ENCODE measurements around the gene DPYSL4. TPM values are rescaled to one million over a fixed set of nuclear protein-coding genes. Genes with fewer than 3 reads are reported as not detected.

Gene DPYSL4
- total and polyA plus RNA-seq, 2 of the 4 experiments (the other 2 are of a cell fraction) = 8.1 to 30.5 TPM

DNA sequence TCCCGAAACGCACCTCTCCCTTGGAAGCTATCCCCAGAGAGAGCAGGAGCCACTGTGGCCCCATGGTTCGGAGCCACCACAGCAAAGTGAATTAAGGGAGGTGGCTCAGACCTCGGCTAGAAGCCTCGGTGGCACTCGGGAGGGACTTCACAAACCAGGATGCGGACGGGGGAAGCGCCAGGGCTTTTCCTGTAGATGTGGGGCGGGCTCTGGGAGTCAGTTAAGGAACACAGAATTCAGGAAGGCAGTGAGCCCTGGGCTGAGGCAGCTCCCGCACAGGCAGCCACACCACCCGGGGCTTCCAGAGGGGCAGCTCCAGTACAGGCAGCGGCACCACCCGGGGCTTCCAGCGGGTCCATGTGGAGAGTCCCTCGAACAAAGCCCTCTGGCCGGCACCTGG is 42.7 kb upstream of the DPYSL4 start:
- WGBS, 2 experiments (ENCODE audit: extremely low coverage in 2 of 2, insufficient read length in 1 of 2) = 82% methylated on average over 8 of the region's 17 CpGs; no CpG with 5 or more reads in 1 of the 2 experiments

More for the DNA sequence above, 42.7 kb upstream of the DPYSL4 start:
- Histone ChIP-seq H3K23ac (ENCODE audit: low read depth, low read length) (no peak overlapping the region), H3K4me2 (ENCODE audit: low read depth, low read length) (no peak overlapping the region), H2BK120ac (ENCODE audit: low read depth, low read length) (no peak overlapping the region), H4K20me1 (ENCODE audit: insufficient read depth, low read length) (no peaks in the 10 kb centered on the region; the same call in 1 of the 2 replicates), H3K4ac (ENCODE audit: low read depth, low read length) (no peak overlapping the region), H2BK20ac (ENCODE audit: low read depth, low read length) (no peak overlapping the region), H3K36me3 (ENCODE audit: control insufficient read depth, insufficient read depth, low read length) (no peaks in the 10 kb centered on the region), H3K27me3 (ENCODE audit: control insufficient read depth, insufficient read depth, low read length) (peaks cover 6% of the 10 kb centered on the region; the same call in 1 of the 2 replicates), H3K14ac (replicated peaks; ENCODE audit: low read depth, low read length) (no peak overlapping the region), H3K56ac (ENCODE audit: extremely low read depth, insufficient read depth, low read length) (no peak overlapping the region), H2AFZ (replicated peaks; ENCODE audit: low read length, poor library complexity) (no peak overlapping the region), H3K9ac (ENCODE audit: low read depth, low read length) (no peak overlapping the region), H3K9me1 (ENCODE audit: insufficient read depth, low read length) (no peaks in the 10 kb centered on the region), H3K4me3 (ENCODE audit: insufficient read depth, low read depth, low read length) (no peak overlapping the region), H4K8ac (ENCODE audit: low read depth in 2 of 2, low read length in 2 of 2) (no peak overlapping the region), H3K27ac (ENCODE audit: insufficient read depth, low read length) (no peak overlapping the region), H4K5ac (ENCODE audit: low read depth, low read length) (no peak overlapping the region), H3K79me1 (ENCODE audit: low read depth in 1 of 2, low read length in 2 of 2) (no peaks in the 10 kb centered on the region), H2AK5ac (ENCODE audit: low read depth, low read length) (no peak overlapping the region), H3K9me3 (ENCODE audit: control insufficient read depth, insufficient read depth, low read length) (no peaks in the 10 kb centered on the region), H2AK9ac (replicated peaks; ENCODE audit: low read depth, low read length, poor library complexity) (no peak overlapping the region), H3K18ac (ENCODE audit: low read depth, low read length) (no peak overlapping the region), H2BK15ac (ENCODE audit: low read depth, low read length) (no peak overlapping the region), H3K4me1 (ENCODE audit: control insufficient read depth, insufficient read depth, low read length) (no peaks in the 10 kb centered on the region), H2BK5ac (ENCODE audit: low read depth, low read length, poor library complexity, severe bottlenecking) (no peak overlapping the region), H4K91ac (ENCODE audit: insufficient read depth, low read depth, low read length) (no peak overlapping the region)
- CTCF ChIA-PET = no interaction called here
- BruUV-seq (replicated peaks) = no TSS peak
- POLR2A ChIA-PET (ENCODE audit: unreplicated experiment) = no interaction called here
- in situ Hi-C loops (cut with MboI; ENCODE audit: low sequenced_read_pairs) (no loop called here), intact Hi-C loops (cut with micrococcal nuclease) (no loop called here), dilution Hi-C loops (cut with HindIII; ENCODE audit: low sequenced_read_pairs, unreplicated experiment) (no loop called here)
- DNase-seq = no peak
- ATAC-seq (ENCODE audit: low read depth) = no peak
- TF ChIP-seq, protein P1, sequence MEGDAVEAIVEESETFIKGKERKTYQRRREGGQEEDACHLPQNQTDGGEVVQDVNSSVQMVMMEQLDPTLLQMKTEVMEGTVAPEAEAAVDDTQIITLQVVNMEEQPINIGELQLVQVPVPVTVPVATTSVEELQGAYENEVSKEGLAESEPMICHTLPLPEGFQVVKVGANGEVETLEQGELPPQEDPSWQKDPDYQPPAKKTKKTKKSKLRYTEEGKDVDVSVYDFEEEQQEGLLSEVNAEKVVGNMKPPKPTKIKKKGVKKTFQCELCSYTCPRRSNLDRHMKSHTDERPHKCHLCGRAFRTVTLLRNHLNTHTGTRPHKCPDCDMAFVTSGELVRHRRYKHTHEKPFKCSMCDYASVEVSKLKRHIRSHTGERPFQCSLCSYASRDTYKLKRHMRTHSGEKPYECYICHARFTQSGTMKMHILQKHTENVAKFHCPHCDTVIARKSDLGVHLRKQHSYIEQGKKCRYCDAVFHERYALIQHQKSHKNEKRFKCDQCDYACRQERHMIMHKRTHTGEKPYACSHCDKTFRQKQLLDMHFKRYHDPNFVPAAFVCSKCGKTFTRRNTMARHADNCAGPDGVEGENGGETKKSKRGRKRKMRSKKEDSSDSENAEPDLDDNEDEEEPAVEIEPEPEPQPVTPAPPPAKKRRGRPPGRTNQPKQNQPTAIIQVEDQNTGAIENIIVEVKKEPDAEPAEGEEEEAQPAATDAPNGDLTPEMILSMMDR (conservative IDR thresholded peaks at IDR 0.05; ENCODE audit: low read depth, low read length) = no peak
- TF ChIP-seq MAZ (IDR thresholded peaks at IDR 0.05; ENCODE audit: borderline replicate concordance, low read depth, low read length) = no peak
- no peak for TF ChIP-seq MAFK (IDR thresholded peaks at IDR 0.05; ENCODE audit: low read depth, low read length)
- TF ChIP-seq, protein P2, sequence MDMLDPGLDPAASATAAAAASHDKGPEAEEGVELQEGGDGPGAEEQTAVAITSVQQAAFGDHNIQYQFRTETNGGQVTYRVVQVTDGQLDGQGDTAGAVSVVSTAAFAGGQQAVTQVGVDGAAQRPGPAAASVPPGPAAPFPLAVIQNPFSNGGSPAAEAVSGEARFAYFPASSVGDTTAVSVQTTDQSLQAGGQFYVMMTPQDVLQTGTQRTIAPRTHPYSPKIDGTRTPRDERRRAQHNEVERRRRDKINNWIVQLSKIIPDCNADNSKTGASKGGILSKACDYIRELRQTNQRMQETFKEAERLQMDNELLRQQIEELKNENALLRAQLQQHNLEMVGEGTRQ (IDR thresholded peaks at IDR 0.05; ENCODE audit: low read depth, low read length) = no peak
- no peak for TF ChIP-seq NFE2L2 (IDR thresholded peaks at IDR 0.05; ENCODE audit: low read depth, low read length)
- TF ChIP-seq MXI1 (IDR thresholded peaks at IDR 0.05; ENCODE audit: borderline replicate concordance, low read depth, low read length) = no peak
- no peak for TF ChIP-seq RAD21 (IDR thresholded peaks at IDR 0.05; ENCODE audit: low read length)
- no peak for TF ChIP-seq SMC3 (IDR thresholded peaks at IDR 0.05; ENCODE audit: low read depth, low read length)
- TF ChIP-seq POLR2A (IDR thresholded peaks at IDR 0.05; ENCODE audit: low read depth, low read length) = no peak
- TF ChIP-seq FOS (IDR thresholded peaks at IDR 0.05; ENCODE audit: low read depth, low read length) = no peak
- no peak for TF ChIP-seq RCOR1 (IDR thresholded peaks at IDR 0.05; ENCODE audit: insufficient replicate concordance, low read length)
- no peak for TF ChIP-seq RFX5 (IDR thresholded peaks at IDR 0.05; ENCODE audit: low read depth, low read length)
- no peak for TF ChIP-seq CHD1 (IDR thresholded peaks at IDR 0.05; ENCODE audit: low read depth, low read length)

All from IMR-90 (cell line).